HL-60/S4 treated with retinoic acid at 250 ng/mL for 4 days and 3 days (cell line): ENCODE data around the gene NOVA1.
"Not testable (repeated sequence)": the region's sequence is repeated elsewhere in the genome, so short reads cannot be mapped to it uniquely, and the experiment has no call there.

Experiments
- in situ Hi-C: fragments of 300-500 bp; cut with MboI; formaldehyde crosslinking; loops from 2 replicates; pipeline ENCODE4 v1.7.0; 2022; ENCODE audit warnings: low sequenced_read_pairs

The NOVA1 gene

GRCh38 chr14:26597589-26598080 is at the start of gene NOVA1:
NOVA1 (minus strand) TSS chr14:26598033; CDS start chr14:26597436, 597 bp downstream.
- in situ Hi-C loops, result no loop called here

GRCh38 chr14:26645057-26645456 is 47.2 kb upstream of the NOVA1 start:
- in situ Hi-C loops, result not testable (repeated sequence)

GRCh38 chr14:26636561-26636960 is 38.7 kb upstream of the NOVA1 start:
- in situ Hi-C loops, result no loop called here

GRCh38 chr14:26634946-26635345 is 37.1 kb upstream of the NOVA1 start:
- in situ Hi-C loops, result not testable (repeated sequence)

GRCh38 chr14:26626256-26626655 is 28.4 kb upstream of the NOVA1 start:
- in situ Hi-C loops, result no loop called here

GRCh38 chr14:26622611-26623010 is 24.8 kb upstream of the NOVA1 start:
- in situ Hi-C loops, result no loop called here

GRCh38 chr14:26621807-26622560 is 24.2 kb upstream of the NOVA1 start:
- in situ Hi-C loops, result no loop called here

GRCh38 chr14:26621364-26621763 is 23.5 kb upstream of the NOVA1 start:
- in situ Hi-C loops, result no loop called here

- in situ Hi-C loops, result no loop called here
Observed at GRCh38 chr14:26611259-26611658, 13.4 kb upstream of the NOVA1 start.

- in situ Hi-C loops, result no loop called here
Observed at GRCh38 chr14:26606729-26607312, 9.0 kb upstream of the NOVA1 start.

GRCh38 chr14:26605602-26606001 is 7.8 kb upstream of the NOVA1 start:
- in situ Hi-C loops, result no loop called here

GRCh38 chr14:26602902-26603301 is 5.1 kb upstream of the NOVA1 start:
- in situ Hi-C loops, result no loop called here

- in situ Hi-C loops, result no loop called here
Observed at GRCh38 chr14:26601856-26602255, 4.0 kb upstream of the NOVA1 start.

- in situ Hi-C loops, result no loop called here
Observed at GRCh38 chr14:26599291-26599690, 1.5 kb upstream of the NOVA1 start.

GRCh38 chr14:26598672-26599131 is 869 bp upstream of the NOVA1 start:
- in situ Hi-C loops, result no loop called here

- in situ Hi-C loops, result no loop called here
Observed at GRCh38 chr14:26598081-26598671, 343 bp upstream of the NOVA1 start.

GRCh38 chr14:26597071-26597588 is 703 bp downstream of the NOVA1 start:
- in situ Hi-C loops, result no loop called here

- in situ Hi-C loops, result no loop called here
Observed at GRCh38 chr14:26596543-26597061, 1.2 kb downstream of the NOVA1 start.

- in situ Hi-C loops, result no loop called here
Observed at GRCh38 chr14:26595926-26596542, 1.8 kb downstream of the NOVA1 start.

- in situ Hi-C loops, result no loop called here
Observed at GRCh38 chr14:26594756-26595545, 2.9 kb downstream of the NOVA1 start.
